SK-N-DZ (cell line): Measurements from ENCODE around the gene ARHGEF10L.

Experiments
- DNase-seq: peaks from one replicate; pipeline ENCODE4 v3.0.0-alpha.2; 2015; ENCODE audit warnings: low spot score

The ARHGEF10L gene

GRCh38 chr1:17632106-17632505, 92.6 kb downstream of the ARHGEF10L start:
- DNase-seq = no peak

GRCh38 chr1:17632541-17633184, 93.2 kb downstream of the ARHGEF10L start:
- no peak for DNase-seq

- DNase-seq = no peak
These were observed 94.2 kb downstream of the ARHGEF10L start for GRCh38 chr1:17633654-17634053.

GRCh38 chr1:17635276-17635675, 95.8 kb downstream of the ARHGEF10L start:
- no peak for DNase-seq

- DNase-seq = no peak
These were observed 96.3 kb downstream of the ARHGEF10L start for GRCh38 chr1:17635811-17636210.

GRCh38 chr1:17636612-17637011, 97.1 kb downstream of the ARHGEF10L start:
- DNase-seq = no peak

- no peak for DNase-seq
These were observed 97.6 kb downstream of the ARHGEF10L start for GRCh38 chr1:17637055-17637454.

GRCh38 chr1:17639703-17640340, 100.3 kb downstream of the ARHGEF10L start:
- DNase-seq = no peak

GRCh38 chr1:17640393-17640792, 100.9 kb downstream of the ARHGEF10L start:
- no peak for DNase-seq

- DNase-seq = no peak
These were observed 101.5 kb downstream of the ARHGEF10L start for GRCh38 chr1:17640975-17641374.

GRCh38 chr1:17642169-17642568, 102.7 kb downstream of the ARHGEF10L start:
- no peak for DNase-seq

GRCh38 chr1:17642943-17643342, 103.4 kb downstream of the ARHGEF10L start:
- no peak for DNase-seq

GRCh38 chr1:17643861-17644703, 104.6 kb downstream of the ARHGEF10L start:
- no peak for DNase-seq

GRCh38 chr1:17645068-17645911, 105.8 kb downstream of the ARHGEF10L start:
- DNase-seq = no peak

GRCh38 chr1:17646444-17647280, 107.2 kb downstream of the ARHGEF10L start:
- no peak for DNase-seq

- no peak for DNase-seq
These were observed 109.1 kb downstream of the ARHGEF10L start for GRCh38 chr1:17648457-17649145.

GRCh38 chr1:17649371-17650106, 110.0 kb downstream of the ARHGEF10L start:
- DNase-seq = no peak

- DNase-seq = no peak
These were observed 113.8 kb downstream of the ARHGEF10L start for GRCh38 chr1:17653276-17653675.

GRCh38 chr1:17653728-17654351, 114.3 kb downstream of the ARHGEF10L start:
- DNase-seq = peak; percentile 22
